A673 (cell line): ENCODE data around the gene RAP1GAP. TPM values are rescaled to one million over a fixed set of nuclear protein-coding genes. Genes with fewer than 3 reads are reported as not detected.

Source experiments
- BruUV-seq: library from RNA; stranded (reverse); fragments of 400-500 nt; replicated peaks from 2 replicates; lab custom pipeline; 2021; lab: Mats Ljungman, UMichigan
- CTCF ChIA-PET: fragments of 300-600 bp; sonication (Branson Sonifier 250); formaldehyde crosslinking; loops from one replicate; lab custom pipeline; 2022; ENCODE audit warnings: antibody characterized with exemption; lab: Charles Lee
- POLR2A ChIA-PET: fragments of 300-600 bp; sonication (Branson Sonifier 250); formaldehyde crosslinking; loops from one replicate; lab custom pipeline; 2022; ENCODE audit warnings: antibody characterized with exemption; ENCODE audit not compliant: low non-redundant PET; lab: Charles Lee
- DNase-seq: peaks from one replicate; pipeline ENCODE4 v3.0.0-alpha.2; 2015; ENCODE audit warnings: low spot score
- H3K27ac ChIP-seq: fragments of 200-600 bp; sonication (generic); 2 replicates; pipeline ENCODE4 v1.5.1; 2016; ENCODE audit warnings: mixed run types, low read depth, mild to moderate bottlenecking, mixed read lengths, antibody characterized with exemption, low read length; ENCODE audit not compliant: poor library complexity, severe bottlenecking
- H3K27me3 ChIP-seq: fragments of 200-600 bp; sonication (generic); replicated peaks from 2 replicates; pipeline ENCODE4 v1.6.1; 2017; ENCODE audit warnings: mixed run types, low read depth, mild to moderate bottlenecking, mixed read lengths, antibody characterized with exemption, low read length; ENCODE audit not compliant: insufficient read depth, poor library complexity
- H3K36me3 ChIP-seq: fragments of 200-600 bp; sonication (generic); 2 replicates; pipeline ENCODE4 v1.6.1; 2016; ENCODE audit warnings: mixed run types, mild to moderate bottlenecking, mixed read lengths, antibody characterized with exemption, low read length; ENCODE audit not compliant: insufficient read depth, poor library complexity, severe bottlenecking
- H3K4me1 ChIP-seq: fragments of 200-600 bp; sonication (generic); 2 replicates; pipeline ENCODE4 v1.6.1; 2017; ENCODE audit warnings: mixed run types, mild to moderate bottlenecking, mixed read lengths, antibody characterized with exemption, low read length; ENCODE audit not compliant: insufficient read depth, poor library complexity, severe bottlenecking
- H3K4me3 ChIP-seq: fragments of 200-600 bp; sonication (generic); 2 replicates; pipeline ENCODE4 v1.5.1; 2016; ENCODE audit warnings: low read depth, mixed run types, mild to moderate bottlenecking, mixed read lengths, low read length; ENCODE audit not compliant: poor library complexity, severe bottlenecking
- H3K9me3 ChIP-seq: fragments of 200-600 bp; sonication (generic); 2 replicates; pipeline ENCODE4 v1.6.1; 2016; ENCODE audit warnings: mixed run types, low read depth, mild to moderate bottlenecking, mixed read lengths, antibody characterized with exemption, low read length; ENCODE audit not compliant: poor library complexity, severe bottlenecking
- EZH2 ChIP-seq: fragments of 200-600 bp; sonication (generic); IDR thresholded peaks from 2 replicates; pipeline ENCODE4 v1.6.1; 2017; ENCODE audit warnings: borderline replicate concordance, low read depth, mild to moderate bottlenecking, mixed read lengths, antibody characterized with exemption, low read length; ENCODE audit not compliant: poor library complexity, severe bottlenecking
- intact Hi-C: fragments of 100-400 bp; cut with micrococcal nuclease; formaldehyde crosslinking; loops from one replicate; pipeline ENCODE4 v1.10.0; 2022; ENCODE audit not compliant: unreplicated experiment
- total RNA-seq: library from RNA; stranded (reverse); gene quantifications from 2 replicates; pipeline ENCODE4 v1.2.3, GENCODE V29; 2021
- TF ChIP-seq, protein P1 (sequence below): fragments of 300-800, 200-600 bp; sonication (generic); conservative IDR thresholded peaks from 2 replicates; pipeline ENCODE4 v1.5.1; 2017; ENCODE audit warnings: low read depth, mild to moderate bottlenecking, antibody characterized with exemption, low read length, moderate library complexity, mixed read lengths

Gene RAP1GAP
- total RNA-seq, 1 experiment from 2014 or later: 37.7 TPM

GRCh38 chr1:21594935-21595897, 73.9 kb downstream of the RAP1GAP start:
- Histone ChIP-seq H3K27me3 (no peaks in the 10 kb centered on the region), H3K9me3 (no peaks in the 10 kb centered on the region), H3K4me1 (peaks cover 14% of the 10 kb centered on the region), H3K36me3 (no peaks in the 10 kb centered on the region), H3K27ac (no peak overlapping the region), H3K4me3 (no peak overlapping the region)
- CTCF ChIA-PET: interaction anchor here (1.0 to 1.3 kb wide), 2 partner anchors 86 to 225 kb away, joined by 3 read pairs; partner anchors contain the start of gene ALPL
- intact Hi-C loops: loop anchor here (5.0 to 10.0 kb wide), 3 partner anchors 88 to 340 kb away; partner anchors contain the start of gene ALPL
- TF ChIP-seq EZH2: no peak
- TF ChIP-seq, protein P1, sequence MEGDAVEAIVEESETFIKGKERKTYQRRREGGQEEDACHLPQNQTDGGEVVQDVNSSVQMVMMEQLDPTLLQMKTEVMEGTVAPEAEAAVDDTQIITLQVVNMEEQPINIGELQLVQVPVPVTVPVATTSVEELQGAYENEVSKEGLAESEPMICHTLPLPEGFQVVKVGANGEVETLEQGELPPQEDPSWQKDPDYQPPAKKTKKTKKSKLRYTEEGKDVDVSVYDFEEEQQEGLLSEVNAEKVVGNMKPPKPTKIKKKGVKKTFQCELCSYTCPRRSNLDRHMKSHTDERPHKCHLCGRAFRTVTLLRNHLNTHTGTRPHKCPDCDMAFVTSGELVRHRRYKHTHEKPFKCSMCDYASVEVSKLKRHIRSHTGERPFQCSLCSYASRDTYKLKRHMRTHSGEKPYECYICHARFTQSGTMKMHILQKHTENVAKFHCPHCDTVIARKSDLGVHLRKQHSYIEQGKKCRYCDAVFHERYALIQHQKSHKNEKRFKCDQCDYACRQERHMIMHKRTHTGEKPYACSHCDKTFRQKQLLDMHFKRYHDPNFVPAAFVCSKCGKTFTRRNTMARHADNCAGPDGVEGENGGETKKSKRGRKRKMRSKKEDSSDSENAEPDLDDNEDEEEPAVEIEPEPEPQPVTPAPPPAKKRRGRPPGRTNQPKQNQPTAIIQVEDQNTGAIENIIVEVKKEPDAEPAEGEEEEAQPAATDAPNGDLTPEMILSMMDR: peak; percentile 89
- POLR2A ChIA-PET: interaction anchor here (0.6 kb wide), 1 partner anchor 89 kb away, joined by 3 read pairs; no protein-coding TSS in a partner anchor
- DNase-seq: peak; percentile 89
- BruUV-seq: no TSS peak

DNA sequence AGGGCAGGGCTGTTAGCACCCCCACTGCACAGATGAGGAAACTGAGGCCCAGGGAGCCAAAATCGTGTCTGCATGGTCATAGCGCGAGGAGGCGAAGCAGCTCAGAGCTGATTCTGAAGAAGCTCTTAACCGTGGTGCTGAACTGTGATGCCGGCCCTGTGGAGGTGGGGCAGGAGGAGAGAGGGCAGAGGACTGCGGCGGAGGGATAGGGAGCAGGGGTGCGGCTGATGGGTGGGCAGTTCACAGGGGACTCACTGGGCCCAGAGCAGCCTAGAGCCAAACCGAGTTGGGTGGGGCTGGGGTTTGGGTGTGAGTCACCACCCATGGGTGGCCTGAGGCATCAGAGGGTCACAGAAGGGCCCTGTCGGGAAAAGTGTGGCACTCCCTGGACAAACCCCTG, 74.7 kb downstream of the RAP1GAP start:
- no peak for TF ChIP-seq EZH2
- TF ChIP-seq, protein P1: no peak
- Histone ChIP-seq H3K27me3 (no peaks in the 10 kb centered on the region), H3K4me3 (no peak overlapping the region), H3K4me1 (peaks cover 21% of the 10 kb centered on the region), H3K36me3 (no peaks in the 10 kb centered on the region), H3K27ac (no peak overlapping the region), H3K9me3 (no peaks in the 10 kb centered on the region)
- ChIA-PET POLR2A (no interaction called here), CTCF (no interaction called here)
- intact Hi-C loops: loop anchor here (5.0 to 10.0 kb wide), 2 partner anchors 222 to 340 kb away; no protein-coding TSS in a partner anchor
- no TSS peak for BruUV-seq
- DNase-seq: no peak

DNA sequence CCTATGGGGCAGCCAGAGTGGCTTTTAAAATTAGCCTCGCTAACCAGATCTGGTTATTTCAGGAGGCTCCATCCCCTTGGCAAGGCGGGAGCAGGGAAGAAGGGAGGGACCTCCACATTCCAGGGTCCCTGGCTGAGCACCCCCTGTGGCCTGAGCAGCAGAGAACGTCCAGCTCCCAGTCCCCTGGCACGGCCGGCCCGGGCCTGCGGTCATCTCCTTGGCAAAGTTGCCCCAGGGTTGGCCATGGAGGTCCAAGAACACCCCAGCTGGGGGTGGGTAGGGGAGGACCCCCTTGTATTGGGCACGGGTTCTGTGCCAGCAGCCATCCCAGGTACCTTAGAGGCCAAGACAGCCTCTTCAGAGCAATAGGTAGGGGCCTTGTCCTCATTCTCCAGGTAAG, 75.9 kb downstream of the RAP1GAP start:
- TF ChIP-seq, protein P1: no peak
- TF ChIP-seq EZH2: no peak
- POLR2A ChIA-PET: no interaction called here
- no peaks in the 10 kb centered on the region for H3K27me3 ChIP-seq
- intact Hi-C loops: loop anchor here (5.0 to 10.0 kb wide), 2 partner anchors 221 to 338 kb away; no protein-coding TSS in a partner anchor
- no peak overlapping the region for H3K4me3 ChIP-seq
- CTCF ChIA-PET: no interaction called here
- no peak for DNase-seq
- no peaks in the 10 kb centered on the region for H3K36me3 ChIP-seq
- BruUV-seq: no TSS peak
- peaks cover 25% of the 10 kb centered on the region for H3K4me1 ChIP-seq
- no peaks in the 10 kb centered on the region for H3K9me3 ChIP-seq
- no peak overlapping the region for H3K27ac ChIP-seq
